Suprapubic skin (tissue), 4 donors: Measurements from ENCODE around the gene KLRK1.

ENCODE experiments used
- EP300 ChIP-seq: sonication (generic); formaldehyde crosslinking; IDR thresholded peaks from one replicate; pipeline ENCODE4 v1.6.1; 2017; ENCODE audit warnings: antibody characterized with exemption
- POLR2A ChIP-seq, 2 donors: fragments of 450-650 bp; IDR thresholded peaks; one replicate each; pipeline ENCODE4 v1.6.1; 2017; ENCODE audit warnings: antibody characterized with exemption in 2 of 2, mild to moderate bottlenecking in 2 of 2, moderate library complexity in 2 of 2
- POLR2AphosphoS5 ChIP-seq, 3 donors: sonication (generic); formaldehyde crosslinking; IDR thresholded peaks; one replicate each; pipeline ENCODE4 v1.6.1; 2017; ENCODE audit warnings: antibody characterized with exemption in 3 of 3
- TF ChIP-seq, protein P1 (sequence below), 2 donors: fragments of 200-600 bp in 1 of 2; fragments of 450-650 bp in 1 of 2; sonication (generic) in 1 of 2; IDR thresholded peaks; one replicate each; pipeline ENCODE4 v1.5.1; 2016 to 2019; ENCODE audit warnings: antibody characterized with exemption in 2 of 2, mild to moderate bottlenecking in 1 of 2, moderate library complexity in 1 of 2

DNA sequence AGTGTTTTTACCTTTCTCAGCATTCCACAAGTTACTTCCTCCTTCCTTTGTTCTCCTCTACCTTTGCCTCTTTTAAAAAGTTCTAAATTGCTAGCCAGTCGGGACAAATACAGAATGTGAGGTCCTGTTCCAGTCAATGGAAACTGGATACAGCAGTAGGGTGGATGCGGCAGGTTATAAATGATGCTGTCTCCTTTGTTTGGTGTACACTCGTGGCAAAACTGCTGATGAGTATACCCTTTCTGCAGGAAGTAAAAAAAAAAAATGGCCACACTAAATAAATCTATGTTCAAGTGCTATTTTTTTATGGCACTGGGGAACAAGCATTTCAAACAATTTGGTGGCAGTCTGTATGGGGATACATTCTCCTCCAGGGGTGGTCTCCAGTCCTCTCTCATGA is 27.5 kb downstream of the KLRK1 start:
- TF ChIP-seq POLR2A (IDR thresholded peaks at IDR 0.05) (no peak), POLR2AphosphoS5 (IDR thresholded peaks at IDR 0.05) (no peak), EP300 (no peak)
- TF ChIP-seq, protein P1, sequence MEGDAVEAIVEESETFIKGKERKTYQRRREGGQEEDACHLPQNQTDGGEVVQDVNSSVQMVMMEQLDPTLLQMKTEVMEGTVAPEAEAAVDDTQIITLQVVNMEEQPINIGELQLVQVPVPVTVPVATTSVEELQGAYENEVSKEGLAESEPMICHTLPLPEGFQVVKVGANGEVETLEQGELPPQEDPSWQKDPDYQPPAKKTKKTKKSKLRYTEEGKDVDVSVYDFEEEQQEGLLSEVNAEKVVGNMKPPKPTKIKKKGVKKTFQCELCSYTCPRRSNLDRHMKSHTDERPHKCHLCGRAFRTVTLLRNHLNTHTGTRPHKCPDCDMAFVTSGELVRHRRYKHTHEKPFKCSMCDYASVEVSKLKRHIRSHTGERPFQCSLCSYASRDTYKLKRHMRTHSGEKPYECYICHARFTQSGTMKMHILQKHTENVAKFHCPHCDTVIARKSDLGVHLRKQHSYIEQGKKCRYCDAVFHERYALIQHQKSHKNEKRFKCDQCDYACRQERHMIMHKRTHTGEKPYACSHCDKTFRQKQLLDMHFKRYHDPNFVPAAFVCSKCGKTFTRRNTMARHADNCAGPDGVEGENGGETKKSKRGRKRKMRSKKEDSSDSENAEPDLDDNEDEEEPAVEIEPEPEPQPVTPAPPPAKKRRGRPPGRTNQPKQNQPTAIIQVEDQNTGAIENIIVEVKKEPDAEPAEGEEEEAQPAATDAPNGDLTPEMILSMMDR (IDR thresholded peaks at IDR 0.05): no peak
